ENCODE data around the gene H1-8. TPM values are rescaled to one million over a fixed set of nuclear protein-coding genes. Genes with fewer than 3 reads are reported as not detected.

H1-8 gene
- total RNA-seq, 1 experiment from 2014 or later, result not detected

- H3K4me1 ChIP-seq (ENCODE audit: insufficient read depth, low read length), result peaks cover 6% of the 10 kb centered on the region; the same call in 1 of the 2 replicates
- POLR2A ChIA-PET (ENCODE audit: unreplicated experiment), result no interaction called here
- intact Hi-C loops (cut with micrococcal nuclease), result no loop called here
- no peaks in the 10 kb centered on the region for H3F3A ChIP-seq (ENCODE audit: low read length, unreplicated experiment)
- H4K20me1 ChIP-seq (ENCODE audit: low read length), result no peaks in the 10 kb centered on the region
- no peak overlapping the region for H3K4me2 ChIP-seq (ENCODE audit: low read length)
- no peaks in the 10 kb centered on the region for H3K9me3 ChIP-seq (ENCODE audit: low read length)
- ATAC-seq (no peak), DNase-seq (no peak)
- H3K27me3 ChIP-seq (ENCODE audit: low read length), result no peaks in the 10 kb centered on the region
- H3K36me3 ChIP-seq (ENCODE audit: low read depth, low read length), result no peaks in the 10 kb centered on the region
- no peak overlapping the region for H3K4me3 ChIP-seq (ENCODE audit: low read length)
- no peak overlapping the region for H2AFZ ChIP-seq (ENCODE audit: low read length)
- CTCF ChIA-PET, result no interaction called here
- no peaks in the 10 kb centered on the region for H3K9me2 ChIP-seq (replicated peaks; ENCODE audit: low read length)
- no peaks in the 10 kb centered on the region for H3K79me2 ChIP-seq (ENCODE audit: low read length)
- H3K9ac ChIP-seq (ENCODE audit: low read length), result no peak overlapping the region
- no TSS peak for BruUV-seq (replicated peaks)
- no peak overlapping the region for H3K27ac ChIP-seq (ENCODE audit: low read length)
- TF ChIP-seq, protein P1, sequence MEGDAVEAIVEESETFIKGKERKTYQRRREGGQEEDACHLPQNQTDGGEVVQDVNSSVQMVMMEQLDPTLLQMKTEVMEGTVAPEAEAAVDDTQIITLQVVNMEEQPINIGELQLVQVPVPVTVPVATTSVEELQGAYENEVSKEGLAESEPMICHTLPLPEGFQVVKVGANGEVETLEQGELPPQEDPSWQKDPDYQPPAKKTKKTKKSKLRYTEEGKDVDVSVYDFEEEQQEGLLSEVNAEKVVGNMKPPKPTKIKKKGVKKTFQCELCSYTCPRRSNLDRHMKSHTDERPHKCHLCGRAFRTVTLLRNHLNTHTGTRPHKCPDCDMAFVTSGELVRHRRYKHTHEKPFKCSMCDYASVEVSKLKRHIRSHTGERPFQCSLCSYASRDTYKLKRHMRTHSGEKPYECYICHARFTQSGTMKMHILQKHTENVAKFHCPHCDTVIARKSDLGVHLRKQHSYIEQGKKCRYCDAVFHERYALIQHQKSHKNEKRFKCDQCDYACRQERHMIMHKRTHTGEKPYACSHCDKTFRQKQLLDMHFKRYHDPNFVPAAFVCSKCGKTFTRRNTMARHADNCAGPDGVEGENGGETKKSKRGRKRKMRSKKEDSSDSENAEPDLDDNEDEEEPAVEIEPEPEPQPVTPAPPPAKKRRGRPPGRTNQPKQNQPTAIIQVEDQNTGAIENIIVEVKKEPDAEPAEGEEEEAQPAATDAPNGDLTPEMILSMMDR (conservative IDR thresholded peaks at IDR 0.05; ENCODE audit: low read depth, low read length), result no peak
- TF ChIP-seq EZH2 (IDR thresholded peaks at IDR 0.05; ENCODE audit: low read length, unreplicated experiment), result no peak
- no peak for TF ChIP-seq EZH2phosphoT487 (IDR thresholded peaks at IDR 0.05; ENCODE audit: borderline replicate concordance, low read length)
These were observed 35.7 kb upstream of the H1-8 start for GRCh38 chr3:129507181-129507831.

GRCh38 chr3:129512595-129512994 is 30.4 kb upstream of the H1-8 start:
- Histone ChIP-seq H2AFZ (ENCODE audit: low read length) (no peak overlapping the region), H3F3A (ENCODE audit: low read length, unreplicated experiment) (no peaks in the 10 kb centered on the region), H3K9me2 (replicated peaks; ENCODE audit: low read length) (no peaks in the 10 kb centered on the region), H3K9me3 (ENCODE audit: low read length) (no peaks in the 10 kb centered on the region), H4K20me1 (ENCODE audit: low read length) (no peaks in the 10 kb centered on the region), H3K4me1 (ENCODE audit: insufficient read depth, low read length) (no peaks in the 10 kb centered on the region), H3K79me2 (ENCODE audit: low read length) (no peaks in the 10 kb centered on the region), H3K36me3 (ENCODE audit: low read depth, low read length) (no peaks in the 10 kb centered on the region), H3K9ac (ENCODE audit: low read length) (no peak overlapping the region), H3K27ac (ENCODE audit: low read length) (no peak overlapping the region), H3K4me2 (ENCODE audit: low read length) (no peak overlapping the region), H3K27me3 (ENCODE audit: low read length) (no peaks in the 10 kb centered on the region), H3K4me3 (ENCODE audit: low read length) (no peak overlapping the region)
- BruUV-seq (replicated peaks), result no TSS peak
- ChIA-PET CTCF (no interaction called here), POLR2A (ENCODE audit: unreplicated experiment) (no interaction called here)
- DNase-seq, result no peak
- TF ChIP-seq EZH2phosphoT487 (IDR thresholded peaks at IDR 0.05; ENCODE audit: borderline replicate concordance, low read length), result no peak
- TF ChIP-seq, protein P1 (conservative IDR thresholded peaks at IDR 0.05; ENCODE audit: low read depth, low read length), result no peak
- no peak for TF ChIP-seq EZH2 (IDR thresholded peaks at IDR 0.05; ENCODE audit: low read length, unreplicated experiment)
- ATAC-seq, result no peak
- intact Hi-C loops (cut with micrococcal nuclease), result no loop called here

GRCh38 chr3:129513705-129514104 is 29.3 kb upstream of the H1-8 start:
- DNase-seq (no peak), ATAC-seq (no peak)
- Histone ChIP-seq H3F3A (ENCODE audit: low read length, unreplicated experiment) (no peaks in the 10 kb centered on the region), H3K36me3 (ENCODE audit: low read depth, low read length) (no peaks in the 10 kb centered on the region), H3K79me2 (ENCODE audit: low read length) (no peaks in the 10 kb centered on the region), H3K4me3 (ENCODE audit: low read length) (no peak overlapping the region), H3K9me3 (ENCODE audit: low read length) (no peaks in the 10 kb centered on the region), H3K9ac (ENCODE audit: low read length) (no peak overlapping the region), H4K20me1 (ENCODE audit: low read length) (no peaks in the 10 kb centered on the region), H3K27me3 (ENCODE audit: low read length) (no peaks in the 10 kb centered on the region), H3K4me2 (ENCODE audit: low read length) (no peak overlapping the region), H2AFZ (ENCODE audit: low read length) (no peak overlapping the region), H3K27ac (ENCODE audit: low read length) (no peak overlapping the region), H3K4me1 (ENCODE audit: insufficient read depth, low read length) (no peaks in the 10 kb centered on the region), H3K9me2 (replicated peaks; ENCODE audit: low read length) (no peaks in the 10 kb centered on the region)
- TF ChIP-seq, protein P1 (conservative IDR thresholded peaks at IDR 0.05; ENCODE audit: low read depth, low read length), result no peak
- TF ChIP-seq EZH2phosphoT487 (IDR thresholded peaks at IDR 0.05; ENCODE audit: borderline replicate concordance, low read length) (no peak), EZH2 (IDR thresholded peaks at IDR 0.05; ENCODE audit: low read length, unreplicated experiment) (no peak)
- CTCF ChIA-PET, result no interaction called here
- POLR2A ChIA-PET (ENCODE audit: unreplicated experiment), result no interaction called here
- BruUV-seq (replicated peaks), result no TSS peak
- intact Hi-C loops (cut with micrococcal nuclease), result no loop called here

Data from PC-3 (cell line).